ENCODE measurements around the gene DNER. TPM values are rescaled to one million over a fixed set of nuclear protein-coding genes. Genes with fewer than 3 reads are reported as not detected.

The DNER gene
- total and polyA plus RNA-seq, 2 of the 13 experiments (the other 11 are each of a cell fraction or from before 2014, with no cell fraction given) = not detected

- TF ChIP-seq E2F1 (CRISPR knock-in tag; IDR thresholded peaks at IDR 0.05) = no peak
- TF ChIP-seq LCORL (IDR thresholded peaks at IDR 0.05) = no peak
- TF ChIP-seq LCORL (CRISPR knock-in tag; IDR thresholded peaks at IDR 0.05) = no peak
- TF ChIP-seq KAT8 (CRISPR knock-in tag; IDR thresholded peaks at IDR 0.05) = no peak
- TF ChIP-seq DMTF1 (CRISPR knock-in tag; IDR thresholded peaks at IDR 0.05) = no peak
- TF ChIP-seq ISL2 (CRISPR knock-in tag; IDR thresholded peaks at IDR 0.05) = 0 out of 2 replicates have a peak, but pooled peaks have one; percentile 40
- TF ChIP-seq SNAPC4 (CRISPR knock-in tag; IDR thresholded peaks at IDR 0.05) = no peak
- TF ChIP-seq SRSF1 (optimal IDR thresholded peaks at IDR 0.05; ENCODE audit: low read depth, low read length) = no peak
- TF ChIP-seq POLR2G (IDR thresholded peaks at IDR 0.05; ENCODE audit: low read depth, low read length) = no peak
- TF ChIP-seq ZNF562 (CRISPR knock-in tag; IDR thresholded peaks at IDR 0.05; ENCODE audit: borderline replicate concordance) = no peak
- 0 out of 2 replicates have a peak, but pooled peaks have one; percentile 48 for TF ChIP-seq MXD4 (CRISPR knock-in tag; IDR thresholded peaks at IDR 0.05)
- no peak for TF ChIP-seq PAX8 (CRISPR knock-in tag; IDR thresholded peaks at IDR 0.05; ENCODE audit: borderline replicate concordance)
- no peak for TF ChIP-seq ZNF256 (CRISPR knock-in tag; conservative IDR thresholded peaks at IDR 0.05)
- no peak for TF ChIP-seq ZNF136 (CRISPR knock-in tag; IDR thresholded peaks at IDR 0.05; ENCODE audit: low read depth)
- no peak for TF ChIP-seq RCOR2 (CRISPR knock-in tag; IDR thresholded peaks at IDR 0.05)
- TF ChIP-seq SP4 (CRISPR knock-in tag; IDR thresholded peaks at IDR 0.05) = no peak
- 0 out of 2 replicates have a peak, but pooled peaks have one; percentile 75 for TF ChIP-seq SATB2 (CRISPR knock-in tag; IDR thresholded peaks at IDR 0.05)
- no peak for TF ChIP-seq ZFP62 (CRISPR knock-in tag; IDR thresholded peaks at IDR 0.05)
- TF ChIP-seq ZNF670 (CRISPR knock-in tag; IDR thresholded peaks at IDR 0.05; ENCODE audit: borderline replicate concordance) = no peak
- peak; percentile 87; the same call in 1 of the 2 replicates for TF ChIP-seq ZNF138 (CRISPR knock-in tag; IDR thresholded peaks at IDR 0.05; ENCODE audit: low read depth)
- no peak for TF ChIP-seq NR2F2 (IDR thresholded peaks at IDR 0.05; ENCODE audit: borderline replicate concordance, low read depth)
- no peak for TF ChIP-seq ZNF746 (CRISPR knock-in tag; IDR thresholded peaks at IDR 0.05)
- TF ChIP-seq AKAP8 (CRISPR knock-in tag; IDR thresholded peaks at IDR 0.05) = no peak
- TF ChIP-seq ZNF264 (CRISPR knock-in tag; IDR thresholded peaks at IDR 0.05) = no peak
Observed at GRCh38 chr2:229714736-229715541, 584 bp upstream of the DNER start (continued).

Measured in HepG2 (cell line).